Sigmoid colon (tissue), 4 donors: ENCODE data around the gene AKAP9.

Experiments
- CTCF ChIP-seq, 4 experiments: fragments of 450-650 bp in 3 of 4; fragments of 200-600 bp in 1 of 4; IDR thresholded peaks; one replicate each; pipeline ENCODE4 v1.5.1; 2016 to 2019; ENCODE audit warnings: antibody characterized with exemption in 4 of 4, mild to moderate bottlenecking in 3 of 4, moderate library complexity in 2 of 4
- POLR2A ChIP-seq, 2 donors: fragments of 450-650 bp; IDR thresholded peaks; one replicate each; pipeline ENCODE4 v1.6.1; 2016; ENCODE audit warnings: antibody characterized with exemption in 2 of 2, mild to moderate bottlenecking in 2 of 2, moderate library complexity in 2 of 2
- POLR2AphosphoS5 ChIP-seq, 4 donors: sonication (generic); formaldehyde crosslinking; IDR thresholded peaks; one replicate each; pipeline ENCODE4 v1.6.1; 2017; ENCODE audit warnings: antibody characterized with exemption in 4 of 4

- no peak for TF ChIP-seq POLR2A (IDR thresholded peaks at IDR 0.05)
- no peak for TF ChIP-seq POLR2AphosphoS5 (IDR thresholded peaks at IDR 0.05)
- TF ChIP-seq CTCF (IDR thresholded peaks at IDR 0.05) = no peak
Measured at GRCh38 chr7:91916051-91916440, 24.6 kb upstream of the AKAP9 start.
